GM19239 (cell line): Measurements from ENCODE around the gene PYGO1.
"Not testable (repeated sequence)": the region's sequence is repeated elsewhere in the genome, so short reads cannot be mapped to it uniquely, and the experiment has no call there.

Experiments used
- DNase-seq: peaks from one replicate; pipeline ENCODE4 v3.0.0; 2011; ENCODE audit warnings: low spot score; ENCODE audit not compliant: insufficient read length
- FAIRE-seq: peaks from 2 replicates; lab custom pipeline; 2011; peaks lifted over from hg19 to GRCh38; lab: Jason Lieb, UNC

PYGO1 gene, protein sequence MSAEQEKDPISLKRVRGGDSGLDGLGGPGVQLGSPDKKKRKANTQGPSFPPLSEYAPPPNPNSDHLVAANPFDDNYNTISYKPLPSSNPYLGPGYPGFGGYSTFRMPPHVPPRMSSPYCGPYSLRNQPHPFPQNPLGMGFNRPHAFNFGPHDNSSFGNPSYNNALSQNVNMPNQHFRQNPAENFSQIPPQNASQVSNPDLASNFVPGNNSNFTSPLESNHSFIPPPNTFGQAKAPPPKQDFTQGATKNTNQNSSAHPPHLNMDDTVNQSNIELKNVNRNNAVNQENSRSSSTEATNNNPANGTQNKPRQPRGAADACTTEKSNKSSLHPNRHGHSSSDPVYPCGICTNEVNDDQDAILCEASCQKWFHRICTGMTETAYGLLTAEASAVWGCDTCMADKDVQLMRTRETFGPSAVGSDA

GRCh38 chr15:55588070-55588814, at the start of gene PYGO1:
Gene PYGO1 (minus strand): TSS chr15:55588345. CDS start chr15:55587883, 462 bp downstream.
- DNase-seq (peak; percentile 68), FAIRE-seq (no peak)

GRCh38 chr15:55637086-55637485, 48.9 kb upstream of the PYGO1 start:
- DNase-seq (no peak), FAIRE-seq (no peak)

- FAIRE-seq (no peak), DNase-seq (no peak)
These were observed 45.6 kb upstream of the PYGO1 start for GRCh38 chr15:55633731-55634130.

GRCh38 chr15:55632434-55632833, 44.3 kb upstream of the PYGO1 start:
- DNase-seq = no peak
- no peak for FAIRE-seq

- no peak for DNase-seq
- no peak for FAIRE-seq
These were observed 42.7 kb upstream of the PYGO1 start for GRCh38 chr15:55630858-55631257.

DNA sequence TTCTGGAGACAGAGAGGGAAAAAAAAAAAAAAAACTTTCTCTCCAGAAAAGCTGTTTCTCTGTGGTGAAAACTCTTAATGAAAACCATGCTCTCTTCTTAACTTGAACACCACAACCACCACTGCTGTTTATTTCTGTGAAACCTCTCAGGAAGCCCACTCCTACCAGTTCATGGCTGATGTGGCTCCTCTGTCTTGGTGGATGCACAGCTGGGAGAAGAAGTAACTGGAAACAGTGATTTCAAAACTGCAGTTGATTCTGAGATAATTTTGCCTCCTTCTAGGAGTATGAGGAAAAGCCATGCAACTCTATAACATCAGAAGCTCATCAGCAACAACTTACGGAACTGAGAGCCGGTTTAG, 40.2 kb upstream of the PYGO1 start:
- FAIRE-seq (no peak), DNase-seq (no peak)

GRCh38 chr15:55627730-55628368, 39.7 kb upstream of the PYGO1 start:
- DNase-seq (no peak), FAIRE-seq (no peak)

DNA sequence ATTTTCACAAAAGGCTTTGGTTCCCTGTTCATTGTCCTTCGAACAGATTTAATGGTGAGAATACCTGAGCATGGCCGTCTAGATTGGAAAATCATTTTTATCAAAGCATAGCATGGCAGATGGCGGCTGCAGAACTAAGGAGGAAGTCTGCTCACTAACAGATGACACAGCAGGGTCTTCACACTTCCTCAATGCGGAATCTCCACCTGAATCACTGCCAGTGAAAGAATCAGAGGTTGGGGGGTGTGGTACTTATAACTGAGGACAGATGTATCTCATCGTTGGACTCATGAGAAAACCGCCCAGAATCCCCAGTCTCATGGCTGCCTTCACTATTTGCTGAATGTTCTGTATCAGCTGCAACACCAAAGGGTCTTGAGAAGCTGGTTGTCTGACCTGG, 31.6 kb upstream of the PYGO1 start:
- FAIRE-seq = no peak
- DNase-seq = no peak

GRCh38 chr15:55618387-55618786, 30.2 kb upstream of the PYGO1 start:
- DNase-seq (no peak), FAIRE-seq (no peak)

- DNase-seq (no peak), FAIRE-seq (no peak)
These were observed 27.3 kb upstream of the PYGO1 start for GRCh38 chr15:55615445-55615844.

DNA sequence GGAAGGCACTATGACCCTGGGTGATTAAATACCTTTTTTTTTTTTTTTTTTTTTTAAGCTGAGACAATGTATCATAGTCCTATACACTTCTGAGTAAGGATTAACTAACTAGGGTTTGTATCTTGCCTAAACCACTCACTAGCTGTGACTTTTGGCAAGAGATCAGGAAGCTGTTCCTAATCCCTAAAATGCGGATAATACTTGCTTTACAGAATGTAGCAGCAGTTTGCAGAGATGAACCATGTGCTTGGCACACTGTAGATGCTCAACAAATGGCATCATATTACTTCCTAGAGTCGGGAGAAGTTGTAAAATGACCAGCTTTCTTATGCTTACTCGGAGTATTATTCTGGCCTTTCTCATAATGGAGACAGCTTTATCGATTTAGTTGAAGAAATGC, 25.6 kb upstream of the PYGO1 start:
- DNase-seq = no peak
- no peak for FAIRE-seq

- no peak for FAIRE-seq
- no peak for DNase-seq
These were observed 18.1 kb upstream of the PYGO1 start for GRCh38 chr15:55606214-55606613.

DNA sequence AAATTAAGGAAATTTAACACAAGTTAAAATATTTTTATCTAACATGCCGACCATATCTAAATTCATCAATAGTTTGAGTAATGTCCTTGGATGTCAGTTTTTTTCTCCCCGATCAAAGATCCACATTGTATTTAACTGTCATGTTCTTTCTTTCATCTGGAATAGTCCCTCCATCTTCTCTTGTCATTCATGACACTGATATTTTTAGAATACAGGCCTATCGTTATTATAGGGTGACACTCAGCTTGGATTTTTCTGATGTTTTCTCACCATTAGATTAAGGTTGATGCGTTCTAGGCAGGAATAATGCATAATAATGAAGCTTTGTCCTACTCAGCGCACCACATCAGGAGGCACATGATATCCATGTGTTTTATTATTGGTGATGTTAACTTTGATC, 13.2 kb upstream of the PYGO1 start:
- DNase-seq (no peak), FAIRE-seq (no peak)

DNA sequence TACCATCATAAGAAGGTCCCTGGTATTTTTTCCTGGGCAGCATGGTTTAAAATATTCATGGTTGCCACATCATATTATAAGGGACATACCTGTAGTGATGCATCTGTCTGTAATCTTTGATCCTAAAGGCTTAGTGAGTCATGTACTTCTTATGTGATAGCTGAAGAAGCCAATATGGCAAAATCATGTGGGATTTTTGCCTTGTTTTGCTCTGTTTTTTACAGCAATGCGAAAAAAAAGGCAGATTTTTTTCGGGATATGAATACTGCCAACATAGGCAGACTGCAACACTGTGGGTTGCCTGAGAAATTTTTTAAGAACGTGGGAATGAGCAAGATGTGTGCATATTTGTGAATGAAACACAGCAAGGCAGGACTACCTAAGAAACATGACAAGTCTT, 11.3 kb upstream of the PYGO1 start:
- DNase-seq (no peak), FAIRE-seq (no peak)

- not testable (repeated sequence) for DNase-seq, FAIRE-seq
These were observed 4.9 kb upstream of the PYGO1 start for GRCh38 chr15:55593019-55593418.

- DNase-seq = no peak
- FAIRE-seq = no peak
These were observed 2.6 kb upstream of the PYGO1 start for GRCh38 chr15:55590788-55591187.

- no peak for FAIRE-seq
- no peak for DNase-seq
These were observed 1.1 kb upstream of the PYGO1 start for GRCh38 chr15:55589287-55589686.

DNA sequence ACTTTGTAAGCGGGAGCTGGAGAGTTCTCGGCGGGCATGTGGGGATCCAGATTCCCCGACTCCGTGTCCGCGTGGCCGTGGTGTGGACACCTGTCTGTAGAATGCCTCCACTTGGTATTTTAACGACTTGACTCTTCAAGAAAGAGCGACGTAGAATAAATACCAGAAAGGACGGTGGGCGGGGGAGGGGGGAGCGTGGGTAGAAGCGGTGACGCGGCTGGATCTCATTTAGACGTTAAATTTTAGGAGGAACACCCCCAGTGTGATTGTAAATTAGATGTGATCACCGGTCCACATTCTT, 620 bp upstream of the PYGO1 start:
- FAIRE-seq = no peak
- no peak for DNase-seq

DNA sequence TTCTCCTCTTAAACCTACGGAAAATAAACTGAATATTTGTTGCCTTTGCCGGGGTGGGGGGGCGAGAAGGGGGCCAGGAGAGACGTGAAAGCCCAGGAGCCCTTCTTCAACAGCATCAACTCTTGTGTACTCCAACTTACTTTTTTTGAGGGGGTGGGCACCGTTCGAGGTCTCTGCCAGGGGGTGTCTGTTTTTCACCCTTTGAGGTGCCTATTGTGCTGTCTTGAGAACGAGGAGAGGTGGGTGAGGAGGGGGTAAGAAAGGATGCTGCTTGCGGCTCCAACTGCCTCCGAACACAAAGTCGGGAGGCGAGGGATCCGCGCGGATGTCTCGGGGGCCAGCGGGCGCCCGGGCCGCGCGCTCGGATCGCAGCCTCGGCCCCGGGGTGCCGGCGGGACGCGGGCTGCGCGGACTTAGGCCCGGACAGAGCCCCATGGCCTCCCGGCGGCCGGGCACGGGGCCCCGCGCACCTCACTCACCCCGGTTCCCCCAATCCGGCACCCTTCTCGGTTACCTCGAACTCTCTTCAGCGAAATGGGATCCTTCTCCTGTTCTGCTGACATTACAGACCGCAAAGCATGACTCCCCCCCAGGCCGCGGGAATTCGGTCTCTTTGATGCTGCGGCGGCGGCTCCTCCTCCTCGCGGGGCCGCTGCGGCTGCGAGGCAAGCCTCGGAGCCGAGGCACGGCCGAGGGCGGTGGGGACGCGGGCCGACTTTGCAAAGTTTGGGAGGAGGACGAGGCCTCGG, 650 bp downstream of the PYGO1 start:
- DNase-seq = no peak
- no peak for FAIRE-seq

GRCh38 chr15:55586808-55587207, 1.3 kb downstream of the PYGO1 start:
- FAIRE-seq = no peak
- no peak for DNase-seq

DNA sequence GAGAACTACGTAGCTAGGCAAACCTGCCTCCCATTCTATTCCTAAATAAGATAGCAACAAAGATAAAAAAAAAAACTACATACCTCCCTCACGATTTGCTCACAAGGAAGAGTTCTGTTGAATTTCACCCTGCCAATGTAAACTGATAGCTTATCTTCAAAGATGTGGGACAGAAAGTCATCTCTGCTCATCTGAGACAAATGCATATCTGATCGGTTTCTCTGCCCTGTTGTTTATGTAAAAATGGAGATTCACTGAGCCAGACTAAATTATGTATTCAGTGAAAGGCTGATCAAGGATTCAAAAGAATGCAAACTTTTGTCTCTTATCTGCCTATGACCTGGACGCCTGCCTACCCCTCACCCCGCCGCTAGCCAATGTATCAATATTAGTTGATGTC, 11.2 kb downstream of the PYGO1 start:
- FAIRE-seq = no peak
- DNase-seq = no peak
